ENCODE measurements around the gene SPATA18.

The SPATA18 gene

GRCh38 chr4:52142816-52143215 lies 91.7 kb downstream of the SPATA18 start:
- DNase-seq (ENCODE audit: low read depth) = no peak
- no peak for TF ChIP-seq CTCF (IDR thresholded peaks at IDR 0.05; ENCODE audit: insufficient read depth, low read depth, low read length, missing control alignments)
- H3K4me3 ChIP-seq (ENCODE audit: low read depth, low read length) = no peak overlapping the region

DNA sequence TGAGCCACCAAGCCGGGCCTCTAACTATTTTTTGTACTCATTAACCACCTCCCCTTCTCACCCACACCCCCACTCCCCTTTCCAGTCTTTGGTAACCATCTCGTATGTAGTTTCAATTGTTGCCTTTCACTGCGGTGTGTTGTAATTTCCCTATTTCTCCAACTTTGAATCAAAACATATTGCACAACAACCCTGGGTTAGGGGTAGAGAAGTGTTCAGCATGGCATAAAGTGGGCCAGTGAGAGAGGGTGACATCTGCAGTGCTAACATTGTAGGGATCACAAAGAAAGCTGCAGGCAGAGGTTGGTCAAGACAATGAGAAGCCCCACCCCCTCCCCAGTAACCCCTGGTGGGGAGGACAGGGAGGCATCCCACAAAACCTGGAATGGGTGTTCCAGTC lies 92.7 kb downstream of the SPATA18 start:
- no peak for TF ChIP-seq CTCF (IDR thresholded peaks at IDR 0.05; ENCODE audit: insufficient read depth, low read depth, low read length, missing control alignments)
- DNase-seq (ENCODE audit: low read depth) = no peak
- no peak overlapping the region for H3K4me3 ChIP-seq (ENCODE audit: low read depth, low read length)

GRCh38 chr4:52144372-52144771 lies 93.3 kb downstream of the SPATA18 start:
- no peak overlapping the region for H3K4me3 ChIP-seq (ENCODE audit: low read depth, low read length)
- TF ChIP-seq CTCF (IDR thresholded peaks at IDR 0.05; ENCODE audit: insufficient read depth, low read depth, low read length, missing control alignments) = no peak
- DNase-seq (ENCODE audit: low read depth) = no peak

All from GM12865 (cell line).